RWPE1 (cell line): ENCODE data around the gene TRIM34.
"Not testable (repeated sequence)": the region's sequence is repeated elsewhere in the genome, so short reads cannot be mapped to it uniquely, and the experiment has no call there.

Experiments
- CTCF ChIA-PET: fragments of 350-600 bp; sonication (Branson Sonifier 250); formaldehyde crosslinking; extraction: SDS; loops from one replicate; lab custom pipeline; 2021; lab: Yijun Ruan, JAX
- POLR2A ChIA-PET: fragments of 400-600 bp; formaldehyde crosslinking; extraction: SDS; loops from one replicate; lab custom pipeline; 2020; ENCODE audit warnings: antibody characterized with exemption; ENCODE audit not compliant: low non-redundant PET; lab: Yijun Ruan, JAX
- DNase-seq: peaks from one replicate; pipeline ENCODE4 v3.0.0; 2012; ENCODE audit warnings: low spot score
- H3K27ac ChIP-seq: fragments of 450-650 bp; 2 replicates; pipeline ENCODE4 v1.5.1; 2017
- CTCF ChIP-seq: fragments of 450-650 bp; conservative IDR thresholded peaks from 2 replicates; pipeline ENCODE4 v1.5.1; 2017; ENCODE audit warnings: low read depth, mild to moderate bottlenecking

Gene TRIM34

GRCh38 chr11:5674391-5674790 lies 49.6 kb downstream of the TRIM34 start:
- no peak for TF ChIP-seq CTCF
- no peak overlapping the region for H3K27ac ChIP-seq
- ChIA-PET CTCF (no interaction called here), POLR2A (no interaction called here)
- DNase-seq = no peak

- H3K27ac ChIP-seq = no peak overlapping the region
- TF ChIP-seq CTCF = no peak
- DNase-seq = no peak
- ChIA-PET POLR2A (no interaction called here), CTCF (interaction anchor here (0.5 to 0.8 kb wide), 2 partner anchors 18 to 24 kb away, joined by 3 read pairs; no protein-coding TSS in a partner anchor)
Observed at GRCh38 chr11:5679811-5680210, 55.0 kb downstream of the TRIM34 start.

- H3K27ac ChIP-seq, DNase-seq, CTCF ChIA-PET, POLR2A ChIA-PET: not testable (repeated sequence)
Observed at GRCh38 chr11:5682890-5683441, 58.2 kb downstream of the TRIM34 start.

GRCh38 chr11:5683620-5684019 lies 58.8 kb downstream of the TRIM34 start:
- POLR2A ChIA-PET, DNase-seq: not testable (repeated sequence)
- CTCF ChIA-PET = interaction anchor here (0.6 kb wide), 1 partner anchor 12 kb away, joined by 3 read pairs; no protein-coding TSS in a partner anchor
- peak overlapping the region; percentile 86 for H3K27ac ChIP-seq

- ChIA-PET POLR2A (interaction anchor here (0.8 kb wide), 1 partner anchor 63 kb away, joined by 4 read pairs; no protein-coding TSS in a partner anchor), CTCF (interaction anchor here (0.5 to 1.0 kb wide), 4 partner anchors 9 to 1513 kb away, joined by 3 to 7 read pairs (median 4); no protein-coding TSS in a partner anchor)
- no peak for DNase-seq
- TF ChIP-seq CTCF = no peak
- peak overlapping the region; percentile 86 for H3K27ac ChIP-seq
Observed at GRCh38 chr11:5684036-5684645, 59.3 kb downstream of the TRIM34 start.

- peak; percentile 97 for DNase-seq
- CTCF ChIA-PET = interaction anchor here (0.5 to 1.0 kb wide), 5 partner anchors 8 to 1512 kb away, joined by 3 to 7 read pairs (median 3); no protein-coding TSS in a partner anchor
- peak within 1 kb of the TSS; percentile 86 for H3K27ac ChIP-seq
- TF ChIP-seq CTCF = peak; percentile 74
- POLR2A ChIA-PET = interaction anchor here (0.8 kb wide), 1 partner anchor 64 kb away, joined by 4 read pairs; no protein-coding TSS in a partner anchor
Observed at GRCh38 chr11:5684646-5685362, 60.0 kb downstream of the TRIM34 start, which contains the start of gene TRIM5. Gene TRIM5 (minus strand): TSS chr11:5685074. CDS start chr11:5680177, 4,897 bp downstream.

GRCh38 chr11:5686426-5686825 lies 61.6 kb downstream of the TRIM34 start:
- CTCF ChIA-PET = no interaction called here
- no peak for TF ChIP-seq CTCF
- no peak for DNase-seq
- no peak overlapping the region for H3K27ac ChIP-seq
- POLR2A ChIA-PET = no interaction called here
